Fibroblast of lung (primary cell): ENCODE measurements around the gene OTOGL.

Experiments
- EZH2 ChIP-seq: IDR thresholded peaks from 2 replicates; pipeline ENCODE4 v1.5.1; 2012; ENCODE audit warnings: low read length, control low read depth, mild to moderate bottlenecking; ENCODE audit errors: missing control alignments
- TF ChIP-seq, protein P1 (sequence below), 2 donors: IDR thresholded peaks in 1 of 2; conservative IDR thresholded peaks in 1 of 2; 1 replicate in 1 of 2; 2 replicates in 1 of 2; pipeline ENCODE4 v1.5.1; 2011 to 2012; ENCODE audit warnings: low read length in 2 of 2, control low read depth in 1 of 2, inconsistent platforms in 1 of 2, low read depth in 1 of 2, mild to moderate bottlenecking in 1 of 2

- TF ChIP-seq, protein P1, sequence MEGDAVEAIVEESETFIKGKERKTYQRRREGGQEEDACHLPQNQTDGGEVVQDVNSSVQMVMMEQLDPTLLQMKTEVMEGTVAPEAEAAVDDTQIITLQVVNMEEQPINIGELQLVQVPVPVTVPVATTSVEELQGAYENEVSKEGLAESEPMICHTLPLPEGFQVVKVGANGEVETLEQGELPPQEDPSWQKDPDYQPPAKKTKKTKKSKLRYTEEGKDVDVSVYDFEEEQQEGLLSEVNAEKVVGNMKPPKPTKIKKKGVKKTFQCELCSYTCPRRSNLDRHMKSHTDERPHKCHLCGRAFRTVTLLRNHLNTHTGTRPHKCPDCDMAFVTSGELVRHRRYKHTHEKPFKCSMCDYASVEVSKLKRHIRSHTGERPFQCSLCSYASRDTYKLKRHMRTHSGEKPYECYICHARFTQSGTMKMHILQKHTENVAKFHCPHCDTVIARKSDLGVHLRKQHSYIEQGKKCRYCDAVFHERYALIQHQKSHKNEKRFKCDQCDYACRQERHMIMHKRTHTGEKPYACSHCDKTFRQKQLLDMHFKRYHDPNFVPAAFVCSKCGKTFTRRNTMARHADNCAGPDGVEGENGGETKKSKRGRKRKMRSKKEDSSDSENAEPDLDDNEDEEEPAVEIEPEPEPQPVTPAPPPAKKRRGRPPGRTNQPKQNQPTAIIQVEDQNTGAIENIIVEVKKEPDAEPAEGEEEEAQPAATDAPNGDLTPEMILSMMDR (conservative IDR thresholded peaks at IDR 0.05 in 1 of 2, IDR thresholded peaks at IDR 0.05 in 1 of 2; ENCODE audit: low read depth in 1 of 2, low read length in 2 of 2) = no peak
- no peak for TF ChIP-seq EZH2
These were observed 178.4 kb downstream of the OTOGL start for GRCh38 chr12:80277732-80278131.
